MCF 10A (cell line): ENCODE data around the gene OPCML. TPM values are rescaled to one million over a fixed set of nuclear protein-coding genes. Genes with fewer than 3 reads are reported as not detected.

ENCODE experiments used
- BruUV-seq: library from RNA; stranded (reverse); fragments of 400-500 nt; replicated peaks from 2 replicates; lab custom pipeline; 2021; lab: Mats Ljungman, UMichigan
- CTCF ChIA-PET: fragments of 300-600 bp; sonication (Branson Sonifier 250); formaldehyde crosslinking; extraction: SDS; loops from one replicate; lab custom pipeline; 2021; ENCODE audit warnings: antibody characterized with exemption, inconsistent platforms; lab: Yijun Ruan, JAX
- POLR2A ChIA-PET: fragments of 300-600, 350-650 bp; sonication (Branson Sonifier 250); formaldehyde crosslinking; extraction: SDS; loops from one replicate; lab custom pipeline; 2020; ENCODE audit warnings: antibody characterized with exemption, inconsistent platforms; lab: Yijun Ruan, JAX
- DNase-seq: peaks from one replicate; pipeline ENCODE4 v3.0.0-alpha.2; 2018; ENCODE audit not compliant: unreplicated experiment
- H3K27ac Mint-ChIP-seq: one replicate; pipeline ENCODE4 v1.8.0; 2022; ENCODE audit warnings: mild to moderate bottlenecking, low read depth, mixed read lengths; ENCODE audit not compliant: unreplicated experiment
- H3K27me3 Mint-ChIP-seq: one replicate; pipeline ENCODE4 v1.8.0; 2022; ENCODE audit warnings: mixed read lengths; ENCODE audit not compliant: insufficient read depth, unreplicated experiment
- H3K36me3 Mint-ChIP-seq: one replicate; pipeline ENCODE4 v1.8.0; 2022; ENCODE audit warnings: mild to moderate bottlenecking, moderate library complexity, mixed read lengths; ENCODE audit not compliant: insufficient read depth, unreplicated experiment
- H3K4me1 Mint-ChIP-seq: one replicate; pipeline ENCODE4 v1.8.0; 2022; ENCODE audit warnings: mixed read lengths; ENCODE audit not compliant: insufficient read depth, unreplicated experiment
- H3K4me3 Mint-ChIP-seq: one replicate; pipeline ENCODE4 v1.8.0; 2022; ENCODE audit warnings: mild to moderate bottlenecking, moderate library complexity, mixed read lengths; ENCODE audit not compliant: unreplicated experiment
- H3K9me3 Mint-ChIP-seq: one replicate; pipeline ENCODE4 v1.8.0; 2022; ENCODE audit warnings: mixed read lengths; ENCODE audit not compliant: unreplicated experiment
- intact Hi-C: fragments of 100-400 bp; cut with micrococcal nuclease; formaldehyde crosslinking; loops from 2 replicates; pipeline ENCODE4 v1.14.1; 2022
- total RNA-seq: library from RNA; stranded (reverse); gene quantifications from 2 replicates; pipeline ENCODE4 v1.2.3, GENCODE V29; 2022
- TF ChIP-seq, protein P1 (sequence below): fragments of 200-600 bp; IDR thresholded peaks from one replicate; pipeline ENCODE4 v1.8.0; 2022; ENCODE audit warnings: antibody characterized with exemption, mild to moderate bottlenecking; ENCODE audit not compliant: unreplicated experiment

The OPCML gene
- total RNA-seq, 1 experiment from 2014 or later: not detected

DNA sequence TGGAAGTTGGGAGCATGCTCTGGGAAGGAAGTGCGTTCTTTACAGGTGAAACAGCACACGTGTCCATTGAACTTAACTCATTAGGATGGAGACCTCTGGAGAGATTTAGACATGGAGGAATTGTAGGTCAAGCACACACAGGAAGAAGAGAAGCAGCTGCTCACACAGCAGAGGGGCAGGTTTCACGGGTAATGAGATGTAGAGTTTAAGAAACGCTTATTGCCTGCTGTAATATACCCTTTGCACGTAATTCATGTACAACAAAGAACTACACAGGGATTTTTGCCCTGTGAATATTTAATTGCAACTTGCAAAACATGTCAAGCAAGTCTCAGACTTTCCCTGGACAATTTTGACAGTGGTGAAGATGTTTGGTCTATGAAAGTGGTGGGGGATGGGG, 508.0 kb downstream of the OPCML start:
- Mint-ChIP-seq H3K4me3 (no peak overlapping the region), H3K27ac (no peak overlapping the region), H3K27me3 (no peaks in the 10 kb centered on the region), H3K9me3 (peaks cover 32% of the 10 kb centered on the region), H3K4me1 (no peaks in the 10 kb centered on the region), H3K36me3 (no peaks in the 10 kb centered on the region)
- CTCF ChIA-PET: no interaction called here
- intact Hi-C loops: no loop called here
- BruUV-seq: no TSS peak
- POLR2A ChIA-PET: no interaction called here
- TF ChIP-seq, protein P1, sequence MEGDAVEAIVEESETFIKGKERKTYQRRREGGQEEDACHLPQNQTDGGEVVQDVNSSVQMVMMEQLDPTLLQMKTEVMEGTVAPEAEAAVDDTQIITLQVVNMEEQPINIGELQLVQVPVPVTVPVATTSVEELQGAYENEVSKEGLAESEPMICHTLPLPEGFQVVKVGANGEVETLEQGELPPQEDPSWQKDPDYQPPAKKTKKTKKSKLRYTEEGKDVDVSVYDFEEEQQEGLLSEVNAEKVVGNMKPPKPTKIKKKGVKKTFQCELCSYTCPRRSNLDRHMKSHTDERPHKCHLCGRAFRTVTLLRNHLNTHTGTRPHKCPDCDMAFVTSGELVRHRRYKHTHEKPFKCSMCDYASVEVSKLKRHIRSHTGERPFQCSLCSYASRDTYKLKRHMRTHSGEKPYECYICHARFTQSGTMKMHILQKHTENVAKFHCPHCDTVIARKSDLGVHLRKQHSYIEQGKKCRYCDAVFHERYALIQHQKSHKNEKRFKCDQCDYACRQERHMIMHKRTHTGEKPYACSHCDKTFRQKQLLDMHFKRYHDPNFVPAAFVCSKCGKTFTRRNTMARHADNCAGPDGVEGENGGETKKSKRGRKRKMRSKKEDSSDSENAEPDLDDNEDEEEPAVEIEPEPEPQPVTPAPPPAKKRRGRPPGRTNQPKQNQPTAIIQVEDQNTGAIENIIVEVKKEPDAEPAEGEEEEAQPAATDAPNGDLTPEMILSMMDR: no peak
- DNase-seq: no peak

DNA sequence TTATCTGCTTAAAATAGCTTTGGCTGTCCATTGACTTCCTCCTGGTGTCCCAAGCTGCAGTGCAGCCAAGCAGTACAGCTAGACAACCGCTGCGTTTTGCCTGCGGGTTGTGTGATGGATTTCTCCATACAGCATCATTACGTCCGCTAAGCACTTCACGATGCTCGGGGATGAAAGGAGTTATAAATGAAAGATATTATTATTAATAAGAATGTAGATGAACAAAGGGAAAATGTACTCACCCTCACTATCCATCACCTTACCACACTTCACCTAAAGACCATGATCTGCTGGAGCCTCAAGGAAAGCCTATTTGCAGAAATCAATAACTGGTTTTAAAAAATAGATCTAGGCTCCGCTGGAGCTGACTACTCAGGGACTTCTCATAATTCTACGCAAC, 509.1 kb downstream of the OPCML start:
- peaks cover 37% of the 10 kb centered on the region for H3K9me3 Mint-ChIP-seq
- intact Hi-C loops: no loop called here
- CTCF ChIA-PET: interaction anchor here (0.6 kb wide), 1 partner anchor 506 kb away, joined by 3 read pairs; no protein-coding TSS in a partner anchor
- POLR2A ChIA-PET: no interaction called here
- H3K36me3 Mint-ChIP-seq: no peaks in the 10 kb centered on the region
- no peak overlapping the region for H3K4me3 Mint-ChIP-seq
- DNase-seq: no peak
- H3K27me3 Mint-ChIP-seq: no peaks in the 10 kb centered on the region
- no peaks in the 10 kb centered on the region for H3K4me1 Mint-ChIP-seq
- TF ChIP-seq, protein P1: no peak
- H3K27ac Mint-ChIP-seq: no peak overlapping the region
- no TSS peak for BruUV-seq

- ChIA-PET CTCF (no interaction called here), POLR2A (interaction anchor here (0.6 kb wide), 1 partner anchor 14 kb away, joined by 3 read pairs; no protein-coding TSS in a partner anchor)
- no TSS peak for BruUV-seq
- peaks cover 40% of the 10 kb centered on the region for H3K9me3 Mint-ChIP-seq
- intact Hi-C loops: no loop called here
- TF ChIP-seq, protein P1: no peak
- no peak overlapping the region for H3K4me3 Mint-ChIP-seq
- no peaks in the 10 kb centered on the region for H3K4me1 Mint-ChIP-seq
- no peak for DNase-seq
- H3K27me3 Mint-ChIP-seq: no peaks in the 10 kb centered on the region
- H3K27ac Mint-ChIP-seq: no peak overlapping the region
- H3K36me3 Mint-ChIP-seq: no peaks in the 10 kb centered on the region
These were observed 510.7 kb downstream of the OPCML start for GRCh38 chr11:133021553-133021952.

DNA sequence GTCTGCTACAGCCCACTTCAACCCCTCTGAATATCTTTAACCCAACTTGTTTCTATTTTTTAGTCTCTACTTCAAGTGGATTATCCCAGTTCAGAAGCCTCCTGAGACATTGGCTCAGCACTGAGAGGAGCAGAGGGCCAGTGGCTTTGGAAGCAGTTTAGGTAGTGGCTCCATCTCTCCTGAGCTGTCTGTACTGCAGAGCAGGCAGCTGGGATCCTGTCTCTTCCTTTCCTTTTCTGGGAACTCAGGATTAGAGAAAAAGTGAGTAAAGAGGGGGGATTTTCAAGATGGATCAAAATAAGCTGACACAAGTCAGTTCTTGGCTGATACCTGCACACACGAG, 512.0 kb downstream of the OPCML start:
- H3K4me1 Mint-ChIP-seq: no peaks in the 10 kb centered on the region
- intact Hi-C loops: no loop called here

More for the DNA sequence above, 512.0 kb downstream of the OPCML start:
- Mint-ChIP-seq H3K27ac (no peak overlapping the region), H3K9me3 (peaks cover 47% of the 10 kb centered on the region), H3K36me3 (no peaks in the 10 kb centered on the region), H3K27me3 (no peaks in the 10 kb centered on the region), H3K4me3 (no peak overlapping the region)
- BruUV-seq: no TSS peak
- no peak for DNase-seq
- TF ChIP-seq, protein P1: no peak
- CTCF ChIA-PET: no interaction called here
- POLR2A ChIA-PET: no interaction called here
